Measurements from ENCODE around the gene NLGN3.
"Not testable (repeated sequence)": the region's sequence is repeated elsewhere in the genome, so short reads cannot be mapped to it uniquely, and the experiment has no call there.

Gene NLGN3

DNA sequence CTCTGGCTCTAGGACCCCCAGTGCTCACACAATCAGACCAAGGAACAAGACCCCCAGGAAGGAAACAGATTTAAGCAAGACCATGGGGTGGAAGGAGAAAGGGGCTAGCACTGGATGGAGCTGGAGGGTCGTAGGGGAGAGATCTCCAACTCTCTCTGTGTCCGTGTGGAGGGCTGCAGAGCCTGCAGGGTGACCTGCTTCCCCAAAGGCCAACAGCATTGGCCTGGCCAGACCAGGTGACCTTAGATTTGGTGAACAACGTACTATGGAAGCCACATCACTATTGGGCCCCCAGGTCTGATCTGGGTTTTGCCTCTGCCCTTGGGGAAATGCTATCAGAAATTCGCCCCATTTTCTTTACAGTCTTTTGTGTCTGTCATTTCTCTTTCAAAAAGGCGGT lies 26.0 kb downstream of the NLGN3 start:
- no peak for DNase-seq (ENCODE audit: low spot score)

DNA sequence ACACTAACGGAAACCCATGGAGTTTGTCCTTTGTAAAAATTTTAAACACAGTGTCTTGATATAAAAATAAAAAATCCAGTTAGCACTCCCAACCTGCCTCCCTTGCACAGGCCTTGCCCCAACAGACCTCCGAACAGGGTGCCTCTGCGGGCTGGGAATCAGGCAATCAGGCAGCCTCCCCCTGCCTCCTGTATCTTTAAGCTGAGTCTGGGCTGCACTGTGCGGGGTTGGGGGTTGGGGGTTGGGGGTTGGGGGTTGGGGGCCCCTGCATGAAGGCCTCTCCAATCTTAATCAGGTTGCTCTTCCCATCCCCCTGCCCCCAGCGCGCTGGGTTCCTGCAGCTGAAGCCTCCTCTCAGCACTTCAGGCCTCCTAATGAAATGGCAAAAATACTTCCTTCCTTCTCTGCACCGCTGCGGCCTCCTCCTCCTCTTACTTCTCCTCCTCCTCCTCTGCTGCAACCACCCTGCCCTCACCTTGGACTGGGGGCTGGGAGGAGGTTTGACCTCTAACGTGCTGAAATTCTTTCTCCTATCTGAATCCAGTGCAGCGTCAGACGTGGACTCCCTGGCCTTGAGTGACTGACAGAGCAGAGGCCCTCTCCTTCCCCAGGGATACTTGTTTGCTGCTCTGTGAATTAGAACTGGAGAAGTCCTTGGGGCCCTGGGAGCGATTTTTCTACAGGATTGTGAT lies 26.6 kb downstream of the NLGN3 start:
- no peak for DNase-seq (ENCODE audit: low spot score)

DNA sequence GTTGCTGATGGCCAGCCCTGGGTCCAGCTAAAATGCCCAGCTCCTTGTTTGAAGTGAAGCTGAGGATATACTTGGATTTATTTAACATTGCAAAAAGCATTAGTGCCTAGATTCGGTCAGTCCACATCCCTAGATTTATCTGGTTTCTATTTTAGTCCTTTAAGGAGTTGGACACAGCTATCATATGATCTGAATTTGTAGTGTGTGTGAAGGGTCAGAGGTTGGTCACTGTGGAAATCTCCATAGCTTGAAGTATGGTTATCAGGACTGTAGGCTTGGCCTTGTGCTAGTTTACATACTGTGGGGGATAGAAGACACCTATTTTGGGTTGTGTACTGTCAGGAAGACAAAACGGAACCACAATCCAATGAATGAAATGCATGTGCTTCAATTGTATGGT lies 28.8 kb downstream of the NLGN3 start:
- DNase-seq (ENCODE audit: low spot score) = no peak

DNA sequence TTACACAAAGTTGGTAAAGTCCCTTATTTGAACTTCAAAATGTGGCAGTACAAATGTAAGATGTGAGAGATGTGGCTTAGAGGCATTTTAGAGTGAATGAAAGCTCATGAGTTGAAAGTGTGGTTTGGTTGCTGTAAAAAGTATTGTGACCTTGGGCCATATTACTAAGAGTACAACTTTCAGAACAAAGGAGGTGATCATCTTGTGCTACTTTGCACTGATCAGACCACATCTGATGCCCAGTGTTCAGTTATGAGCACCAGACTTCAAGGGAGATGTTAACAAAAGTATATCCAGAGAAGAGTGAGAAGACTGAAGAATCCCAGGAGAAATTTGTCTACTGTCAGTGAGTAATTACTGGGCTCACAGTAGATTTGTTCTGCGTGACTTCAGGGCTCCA lies 30.2 kb downstream of the NLGN3 start:
- DNase-seq (ENCODE audit: low spot score) = no peak

DNA sequence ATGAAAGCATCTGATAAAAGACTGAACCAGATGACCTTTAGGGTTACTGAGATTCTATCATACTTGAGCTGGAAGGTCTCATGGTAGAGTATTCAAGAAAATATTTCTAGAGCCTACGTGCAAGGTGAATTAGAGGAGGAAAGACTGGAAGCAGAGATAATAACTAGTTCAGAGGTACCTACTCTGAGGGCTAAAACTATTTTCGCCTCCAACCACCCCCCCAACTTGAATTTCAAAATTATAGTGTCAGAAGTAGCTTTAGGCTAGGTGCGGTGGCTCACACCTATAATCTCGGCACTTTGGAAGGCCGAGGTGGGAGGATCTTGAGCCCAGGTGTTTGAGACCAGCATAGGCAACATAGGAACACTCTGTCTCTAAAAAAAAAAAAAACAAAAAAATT lies 30.9 kb downstream of the NLGN3 start:
- DNase-seq (ENCODE audit: low spot score) = no peak

DNA sequence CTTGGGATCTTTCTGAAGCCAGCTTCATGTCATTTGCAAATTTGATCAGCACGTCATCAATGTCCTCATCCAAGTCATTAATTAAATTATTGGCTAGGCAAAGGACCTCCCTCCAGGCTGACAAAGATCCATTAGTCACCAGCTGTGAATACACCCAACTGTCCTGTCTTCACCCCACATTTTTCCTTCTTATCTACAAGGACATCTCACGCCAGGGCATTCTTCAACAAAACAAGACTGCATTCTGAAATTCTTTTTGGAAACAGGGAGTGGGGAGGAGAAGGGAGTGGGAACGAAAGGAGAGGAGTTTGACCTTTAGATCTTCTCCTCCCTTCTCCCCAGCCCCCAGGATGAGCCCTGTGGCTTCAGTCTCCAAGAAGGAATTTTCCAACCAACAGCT lies 32.7 kb downstream of the NLGN3 start:
- DNase-seq (ENCODE audit: low spot score) = no peak

DNA sequence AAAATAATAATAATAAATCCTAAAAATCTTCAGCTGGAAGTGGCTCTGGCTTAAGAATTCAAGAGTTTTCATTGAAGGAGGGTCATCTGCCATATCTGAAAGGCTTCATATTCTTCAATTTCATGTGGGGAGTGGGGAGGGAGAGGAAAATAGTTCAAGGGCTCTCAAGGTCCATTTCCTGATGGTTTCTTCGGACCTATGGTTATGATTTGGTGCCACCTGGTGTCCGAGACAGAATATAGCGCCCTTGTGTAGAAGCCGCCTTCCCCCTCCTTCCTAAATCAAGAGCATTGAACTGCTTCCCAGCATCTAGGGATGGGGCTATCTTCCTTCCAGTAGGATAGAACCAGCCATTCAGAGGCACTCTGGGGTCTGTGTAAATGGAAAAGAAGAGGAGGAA lies 34.3 kb downstream of the NLGN3 start:
- peak; percentile 75 for DNase-seq (ENCODE audit: low spot score)

DNA sequence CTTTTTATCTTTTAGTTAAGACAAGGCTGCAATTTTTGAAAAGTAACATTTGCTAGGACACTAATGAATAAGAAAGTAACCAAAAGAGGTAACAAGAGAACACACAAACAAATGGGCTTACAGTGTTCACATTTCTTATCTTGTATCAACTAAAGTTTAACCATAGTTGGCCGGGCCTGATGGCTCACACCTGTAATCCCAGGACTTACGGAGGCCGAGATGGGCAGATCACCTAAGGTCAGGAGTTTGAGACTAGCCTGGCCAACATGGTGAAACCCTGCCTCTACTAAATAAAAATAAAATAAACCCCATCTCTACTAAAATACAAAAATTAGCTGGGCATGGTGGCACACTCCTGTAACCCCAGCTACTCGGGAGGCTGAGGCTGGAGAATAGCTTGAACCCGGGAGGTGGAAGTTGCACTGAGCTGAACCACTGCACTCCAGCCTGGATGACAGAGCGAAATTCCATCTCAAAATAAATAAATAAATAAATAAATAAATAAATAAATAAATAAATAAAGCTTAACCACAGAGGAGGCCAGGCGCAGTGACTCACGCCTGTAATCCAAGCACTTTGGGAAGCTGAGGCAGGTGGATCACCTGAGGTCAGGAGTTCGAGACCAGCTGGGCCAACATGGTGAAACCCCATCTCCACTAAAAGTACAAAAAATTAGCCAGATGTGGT lies 36.1 kb downstream of the NLGN3 start:
- DNase-seq (ENCODE audit: low spot score) = not testable (repeated sequence)

DNA sequence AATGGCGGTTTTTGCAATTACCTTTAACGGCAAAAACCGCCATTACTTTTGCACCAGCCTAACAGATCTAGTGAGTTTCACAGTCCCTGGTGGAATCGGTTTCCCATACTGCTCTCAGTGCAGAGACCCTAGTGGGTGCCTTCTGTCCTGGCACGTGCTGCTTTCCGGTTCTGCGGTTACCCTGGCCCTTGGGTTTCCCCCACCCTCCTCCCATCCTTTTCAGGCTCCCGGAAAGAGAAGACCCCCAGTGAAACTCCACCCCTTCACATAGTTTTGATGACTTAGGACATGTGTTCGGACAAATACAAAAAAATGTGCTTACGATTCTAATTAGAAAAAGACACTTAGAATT lies 36.9 kb downstream of the NLGN3 start:
- DNase-seq (ENCODE audit: low spot score) = no peak

DNA sequence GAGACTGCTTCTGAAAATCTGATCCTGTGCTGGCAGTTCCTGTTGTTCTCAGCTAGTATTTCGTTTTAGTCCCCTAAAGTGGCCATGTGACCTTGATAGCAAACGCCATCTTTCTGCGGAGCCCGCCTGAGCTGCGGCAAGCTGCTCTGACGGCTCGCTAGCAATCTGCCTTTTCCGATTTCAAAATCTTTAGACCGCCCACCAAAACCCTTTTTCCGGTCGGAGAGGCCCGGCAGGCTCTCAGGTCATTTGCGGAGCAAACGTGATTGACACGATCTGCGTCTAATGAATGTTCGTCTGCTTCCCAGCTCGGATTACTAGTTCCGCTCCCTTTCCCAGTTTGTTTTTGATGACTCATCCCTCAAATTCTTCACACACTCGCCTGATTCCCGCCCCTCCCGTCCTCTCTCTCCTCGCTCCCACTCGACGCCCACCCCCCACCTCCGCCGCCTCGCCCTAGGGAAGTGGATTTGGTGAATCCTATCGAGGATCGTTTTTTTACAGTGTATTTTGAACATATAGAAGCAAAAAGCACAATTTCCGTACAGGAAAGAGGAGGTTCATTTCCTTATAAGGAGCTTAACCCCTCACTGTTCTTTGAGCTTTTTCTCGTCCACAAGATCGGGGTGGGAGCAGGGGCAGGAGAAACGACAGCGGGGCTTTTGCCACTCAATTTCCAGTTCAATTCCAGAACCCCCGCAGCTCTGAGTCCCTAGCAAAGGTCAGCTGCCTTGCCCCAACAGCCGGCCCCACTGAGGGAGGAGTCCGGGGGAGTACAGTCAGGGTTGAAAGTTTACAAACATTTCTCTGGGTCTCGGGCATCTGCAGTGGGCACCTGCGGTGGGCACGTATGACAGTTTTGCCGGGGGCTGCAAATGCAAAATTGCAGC lies 37.5 kb downstream of the NLGN3 start:
- peak; percentile 96 for DNase-seq (ENCODE audit: low spot score)

DNA sequence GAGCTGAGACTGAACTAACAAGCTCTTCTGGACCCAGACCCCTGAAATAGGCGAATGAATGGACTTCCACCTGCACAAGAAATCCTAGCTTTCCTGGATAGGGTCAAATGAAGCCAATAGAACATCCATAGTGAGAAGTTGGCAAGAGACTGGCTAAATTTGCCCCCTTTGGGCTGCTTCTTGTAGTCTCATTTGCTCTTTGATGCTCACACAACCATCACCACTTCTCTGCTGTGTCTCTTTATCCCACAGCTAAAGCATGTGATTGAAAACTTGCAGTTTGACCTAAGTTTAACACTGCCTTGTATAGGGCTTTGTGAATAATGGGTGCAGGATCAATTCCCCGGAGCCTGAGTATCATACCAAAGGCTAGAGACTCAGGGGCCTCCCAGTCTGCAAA lies 38.2 kb downstream of the NLGN3 start:
- DNase-seq (ENCODE audit: low spot score) = no peak

DNA sequence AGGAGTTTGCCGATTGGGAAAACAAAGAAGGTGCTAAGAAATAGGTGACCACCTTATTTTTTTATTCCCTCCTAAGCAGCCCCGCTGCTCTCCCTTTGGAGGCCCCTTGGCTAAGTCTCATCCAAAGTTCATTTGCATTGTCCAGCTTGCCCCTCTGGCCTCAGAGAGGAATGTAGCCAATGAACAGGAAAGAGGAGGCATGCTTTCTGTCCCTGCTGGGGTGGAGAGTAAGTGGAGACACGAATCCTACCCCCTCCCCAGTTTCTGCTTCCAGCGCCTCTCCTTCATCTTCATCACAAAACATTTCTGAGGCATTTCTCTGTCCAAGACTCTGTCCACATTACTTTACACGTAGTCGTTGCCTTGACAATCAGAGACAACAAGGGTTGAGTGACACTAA lies 38.7 kb downstream of the NLGN3 start:
- DNase-seq (ENCODE audit: low spot score) = no peak

DNA sequence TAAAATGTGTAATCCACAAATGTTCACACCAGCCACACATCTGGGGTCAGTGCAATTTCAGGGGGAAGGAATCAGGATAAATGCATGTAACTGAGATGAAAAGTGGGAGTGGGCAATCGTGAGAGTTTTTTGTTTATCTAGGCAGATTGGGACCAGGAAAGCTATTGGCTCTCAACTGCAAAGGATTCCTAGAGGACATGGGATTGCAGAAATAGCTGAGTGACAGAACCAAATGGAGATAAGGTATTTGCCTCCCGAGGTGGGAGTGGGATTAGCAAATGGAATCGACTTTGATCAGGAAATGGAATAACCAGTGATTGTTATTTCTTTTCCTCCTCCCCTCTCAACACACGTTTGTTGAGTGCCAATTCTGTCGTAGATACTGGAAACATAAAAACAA lies 39.5 kb downstream of the NLGN3 start:
- DNase-seq (ENCODE audit: low spot score) = no peak

DNA sequence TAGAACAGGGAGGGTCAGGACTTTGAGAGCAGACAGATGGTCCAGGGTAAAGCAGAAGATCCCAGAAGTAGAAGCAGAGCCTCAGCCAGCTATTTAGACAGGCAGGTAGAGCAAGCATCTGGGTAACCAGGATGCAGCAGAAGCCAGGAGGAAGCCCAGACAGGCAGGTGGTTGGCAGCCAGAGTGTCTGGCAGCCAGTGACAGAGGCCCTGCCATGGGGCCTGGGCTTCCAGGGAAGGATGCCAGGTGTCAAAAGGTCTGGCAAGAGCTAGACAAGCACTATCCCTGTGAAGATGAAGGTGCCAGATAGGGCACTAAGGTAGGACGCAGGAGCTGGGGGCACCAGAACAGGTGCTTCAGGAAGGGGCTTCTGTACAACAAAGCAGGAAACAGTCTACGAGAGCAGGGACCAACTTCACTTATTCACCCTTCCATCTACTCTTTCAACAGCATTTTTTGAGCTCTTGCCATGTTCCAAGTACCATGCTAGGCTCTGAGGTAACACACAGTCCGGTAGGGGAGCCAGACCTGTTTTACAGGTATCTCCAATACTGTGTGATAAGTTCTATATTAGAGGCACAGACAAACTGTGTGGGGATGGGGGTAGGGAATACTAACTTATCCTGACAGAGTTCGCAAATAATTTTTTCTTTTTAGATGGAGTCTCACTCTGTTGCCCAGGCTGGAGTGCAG lies 40.3 kb downstream of the NLGN3 start:
- DNase-seq (ENCODE audit: low spot score) = no peak

DNA sequence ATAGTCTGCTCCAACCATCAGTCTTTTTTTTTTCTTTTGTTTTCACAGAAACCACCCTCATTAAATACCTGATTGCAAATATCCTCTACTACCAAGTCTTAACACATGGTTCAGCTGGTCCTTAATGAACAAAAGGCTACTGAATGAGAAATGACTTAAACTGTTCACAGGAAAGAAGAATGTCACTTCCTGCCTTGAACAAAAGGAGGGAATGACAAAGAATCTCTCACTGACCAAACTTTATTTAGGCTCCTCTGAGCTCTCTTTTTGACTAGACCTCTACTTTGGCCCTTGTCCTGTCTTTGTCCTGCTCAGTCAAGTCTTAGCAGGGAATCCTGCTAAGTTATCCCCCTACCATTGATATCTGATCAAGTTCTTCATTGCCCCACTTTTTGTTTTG lies 46.6 kb downstream of the NLGN3 start:
- DNase-seq (ENCODE audit: low spot score) = no peak

DNA sequence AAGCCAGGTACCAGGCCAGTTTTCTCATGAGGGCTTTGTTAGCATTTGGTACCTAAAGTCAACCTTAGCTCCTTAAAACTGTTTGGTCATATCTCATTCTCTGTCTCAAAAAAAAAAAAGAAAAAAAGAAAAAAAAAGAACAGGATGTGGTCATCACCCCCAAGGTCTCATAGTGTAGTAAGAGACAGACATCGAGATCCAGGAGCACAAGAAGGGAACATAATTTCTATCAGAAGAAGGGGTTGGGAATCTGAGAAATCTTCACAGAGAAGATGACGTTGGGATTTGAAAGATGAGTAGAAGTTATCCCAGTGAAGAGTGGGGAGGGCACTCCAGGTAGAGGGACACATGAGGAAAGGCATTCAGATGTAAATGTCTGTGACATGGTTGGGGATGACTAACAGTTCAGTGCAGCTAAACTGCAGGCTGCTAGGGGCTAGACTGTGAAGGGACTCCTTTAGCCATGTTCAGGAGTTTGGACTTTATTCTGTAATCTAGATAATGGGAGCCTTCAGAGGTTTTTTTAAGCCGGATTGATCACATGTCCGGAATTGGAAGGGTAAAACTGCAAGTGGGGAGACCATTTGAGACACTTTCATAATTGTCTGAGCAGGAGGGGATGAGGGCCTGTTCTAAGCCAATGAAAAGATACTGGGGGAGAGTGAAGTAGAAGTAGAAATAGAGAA lies 51.5 kb downstream of the NLGN3 start:
- DNase-seq (ENCODE audit: low spot score) = no peak

DNA sequence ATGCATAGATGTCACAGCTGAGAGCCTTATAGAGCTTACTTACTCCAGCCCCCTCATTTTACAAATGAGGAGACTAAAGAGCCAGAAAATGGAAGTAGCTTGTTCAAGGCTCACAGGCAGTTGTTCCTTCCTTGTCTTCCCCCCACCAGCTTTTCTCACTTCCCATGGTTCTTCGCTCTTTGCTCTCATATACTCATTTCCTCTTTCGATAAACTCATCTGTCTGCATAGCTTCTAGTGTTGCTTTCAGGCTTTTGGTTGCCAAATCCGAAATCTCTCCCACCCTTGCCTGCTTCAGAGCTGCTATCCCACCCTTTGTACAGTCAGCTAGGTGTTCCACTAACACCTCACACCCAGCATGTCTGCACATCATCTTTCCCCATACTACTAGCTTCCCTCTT lies 53.4 kb downstream of the NLGN3 start:
- peak; percentile 38 for DNase-seq (ENCODE audit: low spot score)

DNA sequence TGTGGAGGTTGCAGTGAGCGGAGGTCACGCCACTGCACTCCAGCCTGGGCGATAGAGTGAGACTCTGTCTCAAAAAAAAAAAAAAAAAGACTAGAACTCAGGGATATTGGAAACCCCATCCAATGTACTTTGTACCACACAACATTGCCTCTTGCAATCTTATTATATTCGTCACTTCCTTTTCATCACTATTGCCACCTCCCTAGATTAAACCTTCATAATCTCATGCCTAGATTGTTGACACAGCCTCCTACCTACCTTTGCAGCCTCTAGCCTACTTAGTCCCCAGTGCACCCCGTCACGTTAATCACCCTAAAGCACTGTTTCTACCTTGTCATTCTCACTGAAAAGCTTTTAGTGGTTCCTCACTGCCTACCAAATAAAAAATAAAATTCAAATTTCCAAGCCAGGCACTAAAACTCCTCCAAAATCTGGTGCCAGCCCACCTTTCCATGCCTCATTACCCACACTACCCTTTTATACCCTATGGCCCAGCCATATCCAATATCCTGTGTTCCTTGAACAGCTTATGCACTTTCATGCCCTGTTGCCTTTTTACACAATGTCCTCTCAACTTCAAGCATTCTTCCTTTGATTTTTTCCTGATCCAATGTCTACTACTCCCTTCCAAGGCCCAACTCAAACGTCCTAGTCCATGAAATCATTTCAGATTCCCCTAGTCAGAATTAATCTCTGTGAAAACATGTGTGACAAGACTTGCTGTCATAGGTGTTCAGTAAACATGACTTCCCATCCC lies 54.8 kb downstream of the NLGN3 start:
- no peak for DNase-seq (ENCODE audit: low spot score)

DNA sequence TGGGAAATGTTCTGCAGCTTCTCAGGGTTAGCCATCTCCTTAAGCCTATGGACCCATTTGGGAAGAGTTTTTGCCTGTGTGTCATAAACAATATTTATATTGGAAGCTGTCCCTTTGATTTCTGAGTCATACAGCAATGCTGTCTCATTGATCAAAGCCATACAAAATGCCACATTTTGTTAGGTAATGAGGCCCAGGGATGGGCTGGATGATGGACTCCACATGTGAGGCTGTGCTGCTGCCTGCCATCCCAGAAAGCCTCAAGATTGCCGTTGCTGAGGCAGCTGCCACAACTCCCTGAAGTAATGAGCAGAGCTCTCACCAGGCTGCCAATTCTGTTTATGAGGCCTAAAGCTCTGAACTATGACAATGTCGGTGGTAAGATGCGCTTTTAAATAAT lies 66.2 kb downstream of the NLGN3 start:
- DNase-seq (ENCODE audit: low spot score) = no peak

DNA sequence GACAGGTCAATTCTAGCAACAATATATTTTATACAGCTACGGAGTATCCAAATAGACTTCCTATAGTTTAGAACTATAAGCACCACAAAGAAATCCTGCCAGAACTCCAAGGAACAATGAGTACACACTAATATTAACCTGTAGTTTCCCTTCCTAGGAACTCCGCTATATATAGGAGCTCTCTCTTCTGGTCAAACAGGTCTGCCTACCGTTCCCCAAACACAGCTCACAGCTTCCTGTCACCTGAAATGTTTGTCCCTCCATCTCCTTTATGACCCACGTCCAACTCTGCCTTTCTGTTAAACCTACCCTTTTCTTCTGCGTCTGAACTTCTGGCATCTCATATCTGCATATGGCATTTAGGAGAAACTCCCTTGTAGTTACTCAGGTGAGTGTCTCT lies 67.9 kb downstream of the NLGN3 start:
- DNase-seq (ENCODE audit: low spot score) = no peak

DNA sequence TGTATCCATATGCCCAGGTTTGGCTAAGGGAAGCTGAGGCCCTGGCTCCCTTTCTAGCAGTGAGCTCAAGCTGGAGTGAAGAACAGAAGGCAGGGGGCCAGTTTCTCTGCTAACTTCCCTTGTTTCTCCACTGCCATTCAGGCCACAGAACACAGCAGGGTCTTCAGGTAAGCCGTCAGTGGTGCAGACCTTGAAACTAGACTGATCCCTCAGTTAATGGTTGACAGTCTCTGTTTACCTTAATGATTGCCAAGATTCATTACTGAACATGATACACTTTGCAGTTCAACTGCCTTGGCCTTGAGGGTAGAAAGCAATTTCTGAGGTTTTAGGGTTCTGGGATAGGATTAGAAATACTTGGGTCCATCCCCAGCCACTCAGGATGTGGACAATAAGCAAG lies 69.5 kb downstream of the NLGN3 start:
- no peak for DNase-seq (ENCODE audit: low spot score)

Data from pons (tissue), 1 donor.